ENCODE data around the gene ZCWPW1.

The ZCWPW1 gene

DNA sequence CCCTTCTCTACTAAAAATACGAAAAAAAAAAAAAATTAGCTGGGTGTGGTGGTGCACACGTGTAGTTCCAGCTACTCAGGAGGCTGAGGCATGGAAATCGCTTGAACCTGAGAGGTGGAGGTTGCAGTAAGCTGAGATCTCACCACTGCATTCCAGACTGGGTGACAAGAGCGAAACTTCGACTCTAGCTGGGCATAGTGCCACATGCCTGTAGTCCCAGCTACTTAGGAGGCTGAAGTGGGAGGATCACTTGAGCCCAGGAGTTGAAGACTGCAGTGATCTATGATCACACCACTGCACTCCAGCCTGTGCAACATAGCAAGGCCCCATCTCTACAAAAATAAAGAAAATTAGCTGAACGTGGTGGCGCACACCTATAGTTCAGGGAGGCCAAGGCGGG lies 36.8 kb upstream of the ZCWPW1 start:
- no peaks in the 10 kb centered on the region for H3K9me3 ChIP-seq (ENCODE audit: control insufficient read depth, low read length)
- H2AFZ ChIP-seq = no peak overlapping the region
- no peaks in the 10 kb centered on the region for H3K79me2 ChIP-seq
- no peak overlapping the region for H3K27ac ChIP-seq
- H3K9ac ChIP-seq = no peak overlapping the region
- TF ChIP-seq, protein P1, sequence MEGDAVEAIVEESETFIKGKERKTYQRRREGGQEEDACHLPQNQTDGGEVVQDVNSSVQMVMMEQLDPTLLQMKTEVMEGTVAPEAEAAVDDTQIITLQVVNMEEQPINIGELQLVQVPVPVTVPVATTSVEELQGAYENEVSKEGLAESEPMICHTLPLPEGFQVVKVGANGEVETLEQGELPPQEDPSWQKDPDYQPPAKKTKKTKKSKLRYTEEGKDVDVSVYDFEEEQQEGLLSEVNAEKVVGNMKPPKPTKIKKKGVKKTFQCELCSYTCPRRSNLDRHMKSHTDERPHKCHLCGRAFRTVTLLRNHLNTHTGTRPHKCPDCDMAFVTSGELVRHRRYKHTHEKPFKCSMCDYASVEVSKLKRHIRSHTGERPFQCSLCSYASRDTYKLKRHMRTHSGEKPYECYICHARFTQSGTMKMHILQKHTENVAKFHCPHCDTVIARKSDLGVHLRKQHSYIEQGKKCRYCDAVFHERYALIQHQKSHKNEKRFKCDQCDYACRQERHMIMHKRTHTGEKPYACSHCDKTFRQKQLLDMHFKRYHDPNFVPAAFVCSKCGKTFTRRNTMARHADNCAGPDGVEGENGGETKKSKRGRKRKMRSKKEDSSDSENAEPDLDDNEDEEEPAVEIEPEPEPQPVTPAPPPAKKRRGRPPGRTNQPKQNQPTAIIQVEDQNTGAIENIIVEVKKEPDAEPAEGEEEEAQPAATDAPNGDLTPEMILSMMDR (IDR thresholded peaks at IDR 0.05) = no peak
- H3K4me3 ChIP-seq (ENCODE audit: low read depth, low read length) = no peak overlapping the region
- H3K27me3 ChIP-seq (ENCODE audit: control insufficient read depth, insufficient read depth, low read length) = no peaks in the 10 kb centered on the region
- H3K4me2 ChIP-seq (ENCODE audit: low read length) = no peak overlapping the region
- no peaks in the 10 kb centered on the region for H3K36me3 ChIP-seq (ENCODE audit: control insufficient read depth, insufficient read depth, low read length)
- H3K4me1 ChIP-seq = peaks cover 6% of the 10 kb centered on the region

DNA sequence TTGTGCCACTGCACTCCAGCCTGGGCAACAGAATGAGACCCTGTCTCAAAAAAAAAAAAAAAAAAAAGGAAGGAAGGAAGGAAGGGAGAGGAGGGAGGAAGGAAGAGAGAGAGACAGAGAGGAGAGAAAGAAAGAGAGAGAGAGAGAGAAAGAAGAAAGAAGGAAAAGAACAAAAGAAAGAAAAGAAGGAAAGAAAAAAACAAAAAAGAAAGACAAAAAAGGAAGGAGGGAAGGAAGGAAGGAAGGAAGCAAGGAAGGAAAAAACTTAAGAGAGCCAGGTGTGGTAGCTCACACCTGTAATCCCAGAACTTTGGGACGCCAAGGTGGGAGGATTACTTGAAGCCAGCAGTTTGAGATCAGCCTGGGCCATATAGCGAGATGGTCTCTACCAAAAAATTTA lies 36.3 kb upstream of the ZCWPW1 start:
- H3K4me1 ChIP-seq = peaks cover 6% of the 10 kb centered on the region
- no peak overlapping the region for H3K4me2 ChIP-seq (ENCODE audit: low read length)
- H3K27ac ChIP-seq = no peak overlapping the region
- no peak overlapping the region for H2AFZ ChIP-seq
- no peaks in the 10 kb centered on the region for H3K79me2 ChIP-seq
- H3K36me3 ChIP-seq (ENCODE audit: control insufficient read depth, insufficient read depth, low read length) = no peaks in the 10 kb centered on the region
- TF ChIP-seq, protein P1 (IDR thresholded peaks at IDR 0.05) = no peak
- no peaks in the 10 kb centered on the region for H3K9me3 ChIP-seq (ENCODE audit: control insufficient read depth, low read length)
- no peak overlapping the region for H3K4me3 ChIP-seq (ENCODE audit: low read depth, low read length)
- no peaks in the 10 kb centered on the region for H3K27me3 ChIP-seq (ENCODE audit: control insufficient read depth, insufficient read depth, low read length)
- H3K9ac ChIP-seq = no peak overlapping the region

DNA sequence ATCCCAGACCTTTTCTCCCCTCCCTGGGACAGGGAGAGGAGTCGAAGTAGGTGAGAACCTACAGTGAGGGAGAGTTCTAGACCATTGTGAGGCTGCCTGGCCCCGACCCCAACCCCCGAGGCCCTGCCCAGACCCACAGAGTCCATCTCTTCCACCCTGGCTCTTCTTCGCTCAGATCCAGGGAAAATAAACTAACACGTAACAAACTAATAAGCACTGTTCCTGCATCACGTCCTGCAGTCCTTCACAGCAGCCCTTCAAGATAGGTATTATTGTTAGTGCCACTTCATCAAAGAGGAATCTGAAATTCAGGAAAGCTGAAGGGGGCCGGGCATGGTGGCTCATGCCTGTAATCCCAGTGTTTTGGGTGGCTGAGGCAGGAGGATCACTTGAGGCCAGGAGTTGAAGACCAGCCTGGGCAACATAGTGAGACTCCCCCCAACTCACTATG lies 35.7 kb upstream of the ZCWPW1 start, which contains the start of gene SPACDR:
Gene SPACDR, minus strand, starts transcription at position 51 of the 451 bp plus-strand sequence. CDS start 235 bp downstream, outside the sequence.
- no peak within 1 kb of the TSS for H3K9ac ChIP-seq
- H3K4me3 ChIP-seq (ENCODE audit: low read depth, low read length) = no peak within 1 kb of the TSS
- no peaks in the 10 kb centered on the region for H3K36me3 ChIP-seq (ENCODE audit: control insufficient read depth, insufficient read depth, low read length)
- TF ChIP-seq, protein P1 (IDR thresholded peaks at IDR 0.05) = no peak
- no peaks in the 10 kb centered on the region for H3K9me3 ChIP-seq (ENCODE audit: control insufficient read depth, low read length)
- H2AFZ ChIP-seq = no peak within 1 kb of the TSS
- no peak within 1 kb of the TSS for H3K27ac ChIP-seq
- peaks cover 6% of the 10 kb centered on the region for H3K4me1 ChIP-seq
- H3K27me3 ChIP-seq (ENCODE audit: control insufficient read depth, insufficient read depth, low read length) = no peaks in the 10 kb centered on the region
- no peak within 1 kb of the TSS for H3K4me2 ChIP-seq (ENCODE audit: low read length)
- H3K79me2 ChIP-seq = no peaks in the 10 kb centered on the region

DNA sequence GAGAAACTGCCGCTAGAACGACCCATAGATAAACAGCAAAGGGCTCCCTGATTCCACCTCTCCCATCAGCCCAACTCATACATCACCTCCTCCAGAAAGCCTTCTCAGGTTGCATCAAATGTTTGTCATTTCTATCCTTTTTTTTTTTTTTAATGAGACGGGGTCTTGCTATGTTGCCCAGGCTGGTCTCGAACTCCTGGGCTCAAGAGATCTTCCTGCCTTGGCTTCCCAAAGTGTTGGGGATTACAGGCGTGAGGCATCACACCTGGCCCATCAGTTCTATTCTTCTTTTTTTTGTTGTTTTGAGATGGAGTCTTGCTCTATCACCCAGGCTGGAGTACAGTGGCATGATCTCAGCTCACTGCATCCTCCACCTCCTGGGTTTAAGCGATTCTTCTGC lies 28.5 kb upstream of the ZCWPW1 start:
- Histone ChIP-seq H3K9me3 (ENCODE audit: control insufficient read depth, low read length) (no peaks in the 10 kb centered on the region), H3K4me3 (ENCODE audit: low read depth, low read length) (no peak overlapping the region), H3K27ac (no peak overlapping the region), H3K4me2 (ENCODE audit: low read length) (no peak overlapping the region), H2AFZ (no peak overlapping the region), H3K79me2 (no peaks in the 10 kb centered on the region), H3K36me3 (ENCODE audit: control insufficient read depth, insufficient read depth, low read length) (no peaks in the 10 kb centered on the region), H3K27me3 (ENCODE audit: control insufficient read depth, insufficient read depth, low read length) (no peaks in the 10 kb centered on the region), H3K9ac (no peak overlapping the region), H3K4me1 (no peaks in the 10 kb centered on the region)
- TF ChIP-seq, protein P1 (IDR thresholded peaks at IDR 0.05) = no peak

DNA sequence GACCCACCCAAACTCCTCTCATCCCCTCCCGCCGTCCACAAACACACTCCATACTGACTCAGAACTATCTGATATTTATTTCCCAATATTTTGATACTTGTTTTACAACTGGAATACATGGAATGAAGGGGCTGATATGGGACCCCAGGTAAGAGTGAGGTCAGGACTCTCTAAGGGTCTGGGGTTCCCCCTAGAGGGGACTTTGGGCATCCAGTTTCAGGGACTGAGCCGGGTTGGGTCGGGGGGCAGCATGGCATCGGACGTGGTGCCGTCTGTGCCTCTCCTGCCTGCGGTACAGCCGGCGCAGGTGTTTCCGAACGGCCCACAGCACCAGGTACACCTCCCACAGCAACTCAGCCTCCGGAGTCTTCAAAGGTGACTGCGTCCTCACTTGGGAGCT lies 28.1 kb upstream of the ZCWPW1 start:
- Histone ChIP-seq H2AFZ (no peak overlapping the region), H3K79me2 (no peaks in the 10 kb centered on the region), H3K4me2 (ENCODE audit: low read length) (no peak overlapping the region), H3K36me3 (ENCODE audit: control insufficient read depth, insufficient read depth, low read length) (no peaks in the 10 kb centered on the region), H3K9ac (no peak overlapping the region), H3K9me3 (ENCODE audit: control insufficient read depth, low read length) (no peaks in the 10 kb centered on the region), H3K4me3 (ENCODE audit: low read depth, low read length) (no peak overlapping the region), H3K27me3 (ENCODE audit: control insufficient read depth, insufficient read depth, low read length) (no peaks in the 10 kb centered on the region), H3K4me1 (no peaks in the 10 kb centered on the region), H3K27ac (no peak overlapping the region)
- TF ChIP-seq, protein P1 (IDR thresholded peaks at IDR 0.05) = no peak

Data from parathyroid adenoma (tissue), 2 donors.